Measurements from ENCODE around the gene RETREG1. TPM values are rescaled to one million over a fixed set of nuclear protein-coding genes. Genes with fewer than 3 reads are reported as not detected.

The RETREG1 gene
- total RNA-seq, 1 experiment from 2014 or later: 3.4 TPM

DNA sequence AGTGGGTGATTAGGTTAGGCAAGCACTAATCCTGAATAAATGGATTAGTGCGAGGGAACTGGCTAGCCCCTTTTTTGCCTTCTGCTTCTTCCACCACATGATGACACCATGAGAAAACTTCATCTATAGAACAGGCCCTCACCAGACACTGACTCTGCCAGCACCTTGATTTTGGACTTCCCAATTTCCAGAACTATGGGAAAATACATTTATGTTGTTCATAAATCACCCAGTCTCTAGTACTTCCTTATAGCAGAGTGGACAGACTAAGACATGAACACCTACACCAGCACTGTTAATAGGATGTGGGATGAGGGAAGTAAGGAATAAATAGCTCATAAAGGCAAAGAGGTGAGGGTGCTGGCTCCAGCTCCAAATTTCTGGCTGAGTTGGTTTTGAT is 152.6 kb downstream of the RETREG1 start:
- Histone ChIP-seq H2BK5ac (ENCODE audit: insufficient read length, low read length) (no peak overlapping the region), H2BK15ac (ENCODE audit: low read depth, low read length) (no peak overlapping the region), H3K4ac (ENCODE audit: low read depth, low read length) (no peak overlapping the region), H3K9ac (ENCODE audit: extremely low read depth, insufficient read length, low read length) (no peak overlapping the region), H3K14ac (ENCODE audit: insufficient read depth, low read length) (no peak overlapping the region), H2BK20ac (ENCODE audit: low read depth, low read length, poor library complexity, severe bottlenecking) (no peak overlapping the region), H3K4me1 (ENCODE audit: insufficient read depth, low read length) (no peaks in the 10 kb centered on the region; the same call in 1 of the 2 replicates), H2AK5ac (ENCODE audit: insufficient read length, low read length) (no peak overlapping the region), H4K20me1 (ENCODE audit: control insufficient read depth, insufficient read depth, insufficient read length) (peaks cover 4% of the 10 kb centered on the region), H3K27me3 (ENCODE audit: insufficient read depth, low read length) (no peaks in the 10 kb centered on the region), H3K79me1 (ENCODE audit: insufficient read depth, low read depth, low read length, poor library complexity, severe bottlenecking) (peaks cover 3% of the 10 kb centered on the region), H2AFZ (ENCODE audit: low read length) (no peak overlapping the region), H2BK12ac (ENCODE audit: insufficient read length, low read depth, low read length) (no peak overlapping the region), H3K79me2 (ENCODE audit: insufficient read depth, low read length) (peaks cover 13% of the 10 kb centered on the region; the same call in 1 of the 2 replicates), H3K18ac (ENCODE audit: insufficient read length, low read depth, low read length) (no peak overlapping the region), H2BK120ac (ENCODE audit: low read depth, low read length, poor library complexity, severe bottlenecking) (no peak overlapping the region), H3K56ac (ENCODE audit: insufficient read length, low read depth, low read length) (no peak overlapping the region), H3K23me2 (ENCODE audit: insufficient read length, low read depth, low read length, poor library complexity, severe bottlenecking) (peaks cover 10% of the 10 kb centered on the region), H4K8ac (replicated peaks; ENCODE audit: insufficient read length, low read depth, low read length) (no peak overlapping the region), H4K91ac (ENCODE audit: insufficient read length, low read depth, low read length) (no peak overlapping the region), H3T11ph (ENCODE audit: low read length) (no peak overlapping the region), H3K23ac (ENCODE audit: insufficient read length, low read depth, low read length) (no peak overlapping the region), H3K27ac (ENCODE audit: insufficient read length, low read depth, low read length) (no peak overlapping the region), H3K9me3 (ENCODE audit: control insufficient read depth, low read depth, low read length) (no peaks in the 10 kb centered on the region), H3K4me2 (ENCODE audit: insufficient read depth, insufficient read length, low read length) (peak overlapping the region; percentile 95), H4K5ac (ENCODE audit: insufficient read length, low read depth, low read length) (no peak overlapping the region)
- WGBS (ENCODE audit: extremely low coverage, insufficient read length, low lambda C conversion rate): no CpG with 5 or more reads among the region's 1 CpG
- H3K9me3 Mint-ChIP-seq: no peaks in the 10 kb centered on the region
- peaks cover 26 to 29% of the 10 kb centered on the region in 2 experiments for H3K4me1 Mint-ChIP-seq
- H3K36me3 Mint-ChIP-seq (ENCODE audit: insufficient read depth in 1 of 3, low read depth in 3 of 3): peaks cover 13 to 37% (median 37%) of the 10 kb centered on the region in 3 experiments
- H3K4me3 Mint-ChIP-seq: peak overlapping the region; percentile 97 to 99
- TF ChIP-seq, protein P1, sequence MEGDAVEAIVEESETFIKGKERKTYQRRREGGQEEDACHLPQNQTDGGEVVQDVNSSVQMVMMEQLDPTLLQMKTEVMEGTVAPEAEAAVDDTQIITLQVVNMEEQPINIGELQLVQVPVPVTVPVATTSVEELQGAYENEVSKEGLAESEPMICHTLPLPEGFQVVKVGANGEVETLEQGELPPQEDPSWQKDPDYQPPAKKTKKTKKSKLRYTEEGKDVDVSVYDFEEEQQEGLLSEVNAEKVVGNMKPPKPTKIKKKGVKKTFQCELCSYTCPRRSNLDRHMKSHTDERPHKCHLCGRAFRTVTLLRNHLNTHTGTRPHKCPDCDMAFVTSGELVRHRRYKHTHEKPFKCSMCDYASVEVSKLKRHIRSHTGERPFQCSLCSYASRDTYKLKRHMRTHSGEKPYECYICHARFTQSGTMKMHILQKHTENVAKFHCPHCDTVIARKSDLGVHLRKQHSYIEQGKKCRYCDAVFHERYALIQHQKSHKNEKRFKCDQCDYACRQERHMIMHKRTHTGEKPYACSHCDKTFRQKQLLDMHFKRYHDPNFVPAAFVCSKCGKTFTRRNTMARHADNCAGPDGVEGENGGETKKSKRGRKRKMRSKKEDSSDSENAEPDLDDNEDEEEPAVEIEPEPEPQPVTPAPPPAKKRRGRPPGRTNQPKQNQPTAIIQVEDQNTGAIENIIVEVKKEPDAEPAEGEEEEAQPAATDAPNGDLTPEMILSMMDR (conservative IDR thresholded peaks at IDR 0.05): no peak
- no peak overlapping the region for H3K27ac Mint-ChIP-seq
- H3K27me3 Mint-ChIP-seq (ENCODE audit: low read depth): no peaks in the 10 kb centered on the region; the same call in 1 of the 2 replicates
- no peak for DNase-seq
